ENCODE data around the gene HRAS.
A peak's percentile ranks its signal among the peaks of the same experiment; 100 is the strongest.

The HRAS gene

GRCh38 chr11:507727-508515 is 27.5 kb downstream of the HRAS start:
- no peak for DNase-seq (ENCODE audit: low read depth)

- peak; percentile 56 for DNase-seq (ENCODE audit: low read depth)
These were observed 28.2 kb downstream of the HRAS start, which contains the start of gene RNH1 for GRCh38 chr11:506995-507726. Gene RNH1 (minus strand): TSS chr11:507242. CDS start chr11:502162, 5,080 bp downstream.

- peak; percentile 86 for DNase-seq (ENCODE audit: low read depth)
These were observed 29.0 kb downstream of the HRAS start for GRCh38 chr11:506238-506994.

GRCh38 chr11:504994-505344 is 30.4 kb downstream of the HRAS start:
- no peak for DNase-seq (ENCODE audit: low read depth)

GRCh38 chr11:504053-504993 is 31.1 kb downstream of the HRAS start:
- DNase-seq (ENCODE audit: low read depth): peak; percentile 30

GRCh38 chr11:503179-503981 is 32.0 kb downstream of the HRAS start:
- peak; percentile 29 for DNase-seq (ENCODE audit: low read depth)

- no peak for DNase-seq (ENCODE audit: low read depth)
These were observed 32.8 kb downstream of the HRAS start for GRCh38 chr11:502288-503178.

GRCh38 chr11:501683-502287 is 33.6 kb downstream of the HRAS start:
- DNase-seq (ENCODE audit: low read depth): no peak

GRCh38 chr11:501001-501682 is 34.2 kb downstream of the HRAS start:
- no peak for DNase-seq (ENCODE audit: low read depth)

- DNase-seq (ENCODE audit: low read depth): no peak
These were observed 35.9 kb downstream of the HRAS start for GRCh38 chr11:499201-500076.

- DNase-seq (ENCODE audit: low read depth): no peak
These were observed 36.8 kb downstream of the HRAS start for GRCh38 chr11:498297-499181.

GRCh38 chr11:497565-498296 is 37.6 kb downstream of the HRAS start:
- DNase-seq (ENCODE audit: low read depth): no peak

- no peak for DNase-seq (ENCODE audit: low read depth)
These were observed 38.4 kb downstream of the HRAS start for GRCh38 chr11:496834-497564.

GRCh38 chr11:495537-495931 is 39.8 kb downstream of the HRAS start:
- DNase-seq (ENCODE audit: low read depth): no peak
